IMR-90 (cell line): ENCODE data around the gene GNL1. TPM values are rescaled to one million over a fixed set of nuclear protein-coding genes. Genes with fewer than 3 reads are reported as not detected.
A peak's percentile ranks its signal among the peaks of the same experiment; 100 is the strongest.
"Not testable (repeated sequence)": the region's sequence is repeated elsewhere in the genome, so short reads cannot be mapped to it uniquely, and the experiment has no call there.

Source experiments
- ATAC-seq: fragments of 200-7000 bp; cut with Tn5 transposase; 2 replicates; pipeline ENCODE4 v1.9.1; 2020; ENCODE audit warnings: low read depth, mild to moderate bottlenecking, moderate library complexity
- BruUV-seq: library from RNA; stranded (reverse); fragments of 400-500 nt; replicated peaks from 2 replicates; lab custom pipeline; 2021; lab: Mats Ljungman, UMichigan
- CTCF ChIA-PET: fragments of 300-600 bp; formaldehyde crosslinking; extraction: SDS; loops from one replicate; lab custom pipeline; 2021; ENCODE audit warnings: antibody characterized with exemption; lab: Yijun Ruan, JAX
- POLR2A ChIA-PET: fragments of 300-600 bp; sonication (Branson Sonifier 250); formaldehyde crosslinking; loops from one replicate; lab custom pipeline; 2022; ENCODE audit warnings: antibody characterized with exemption; ENCODE audit not compliant: unreplicated experiment; lab: Charles Lee
- DNase-seq: peaks from one replicate; pipeline ENCODE4 v3.0.0; 2013
- H2AFZ ChIP-seq: replicated peaks from 2 replicates; pipeline ENCODE3; 2013; ENCODE audit warnings: low read length, mild to moderate bottlenecking; ENCODE audit not compliant: poor library complexity
- H2AK5ac ChIP-seq: 2 replicates; pipeline ENCODE4 v1.6.1; 2013; ENCODE audit warnings: low read depth, low read length, inconsistent platforms
- H2AK9ac ChIP-seq: replicated peaks from 2 replicates; pipeline ENCODE3; 2013; ENCODE audit warnings: mild to moderate bottlenecking, low read depth, low read length, moderate library complexity; ENCODE audit not compliant: poor library complexity
- H2BK120ac ChIP-seq: 2 replicates; pipeline ENCODE4 v1.6.1; 2013; ENCODE audit warnings: low read depth, low read length, inconsistent platforms
- H2BK15ac ChIP-seq: 3 replicates; pipeline ENCODE4 v1.6.1; 2013; ENCODE audit warnings: low read depth, low read length, inconsistent platforms
- H2BK20ac ChIP-seq: 2 replicates; pipeline ENCODE4 v1.6.1; 2013; ENCODE audit warnings: low read depth, mild to moderate bottlenecking, inconsistent platforms, low read length, moderate library complexity
- H2BK5ac ChIP-seq: 2 replicates; pipeline ENCODE4 v1.6.1; 2013; ENCODE audit warnings: mild to moderate bottlenecking, low read depth, low read length, inconsistent platforms; ENCODE audit not compliant: poor library complexity, severe bottlenecking
- H3K14ac ChIP-seq: replicated peaks from 2 replicates; pipeline ENCODE4 v1.6.1; 2013; ENCODE audit warnings: low read depth, low read length, inconsistent platforms
- H3K18ac ChIP-seq: 2 replicates; pipeline ENCODE4 v1.6.1; 2013; ENCODE audit warnings: low read depth, low read length, control low read depth
- H3K23ac ChIP-seq: 2 replicates; pipeline ENCODE4 v1.6.1; 2013; ENCODE audit warnings: low read depth, low read length, inconsistent platforms
- H3K27ac ChIP-seq: 2 replicates; pipeline ENCODE4 v1.5.1; 2013; ENCODE audit warnings: mild to moderate bottlenecking, control low read depth, low read length; ENCODE audit not compliant: insufficient read depth
- H3K27me3 ChIP-seq: 2 replicates; pipeline ENCODE4 v1.6.1; 2013; ENCODE audit warnings: low read length; ENCODE audit not compliant: control insufficient read depth, insufficient read depth
- H3K36me3 ChIP-seq: 2 replicates; pipeline ENCODE4 v1.6.1; 2013; ENCODE audit warnings: low read length, mixed read lengths; ENCODE audit not compliant: control insufficient read depth, insufficient read depth
- H3K4ac ChIP-seq: 2 replicates; pipeline ENCODE4 v1.6.1; 2013; ENCODE audit warnings: low read depth, low read length, inconsistent platforms
- H3K4me1 ChIP-seq: 2 replicates; pipeline ENCODE4 v1.6.1; 2013; ENCODE audit warnings: low read length, mixed read lengths; ENCODE audit not compliant: control insufficient read depth, insufficient read depth
- H3K4me2 ChIP-seq: 2 replicates; pipeline ENCODE4 v1.6.1; 2013; ENCODE audit warnings: low read depth, mild to moderate bottlenecking, control low read depth, low read length, moderate library complexity
- H3K4me3 ChIP-seq: 2 replicates; pipeline ENCODE4 v1.5.1; 2013; ENCODE audit warnings: low read depth, mild to moderate bottlenecking, control low read depth, low read length, moderate library complexity; ENCODE audit not compliant: insufficient read depth
- H3K56ac ChIP-seq: 2 replicates; pipeline ENCODE4 v1.6.1; 2013; ENCODE audit warnings: low read length, inconsistent platforms; ENCODE audit not compliant: insufficient read depth; ENCODE audit errors: extremely low read depth
- H3K79me1 ChIP-seq, 2 experiments: 2 replicates each; pipeline ENCODE4 v1.6.1; 2013; ENCODE audit warnings: low read length in 2 of 2, inconsistent platforms in 1 of 2, low read depth in 1 of 2
- H3K9ac ChIP-seq: 2 replicates; pipeline ENCODE4 v1.6.1; 2013; ENCODE audit warnings: low read depth, low read length, control low read depth
- H3K9me1 ChIP-seq: 2 replicates; pipeline ENCODE4 v1.6.1; 2013; ENCODE audit warnings: low read length, inconsistent platforms; ENCODE audit not compliant: insufficient read depth
- H3K9me3 ChIP-seq: 2 replicates; pipeline ENCODE4 v1.6.1; 2013; ENCODE audit warnings: low read length; ENCODE audit not compliant: control insufficient read depth, insufficient read depth
- H4K20me1 ChIP-seq: 2 replicates; pipeline ENCODE4 v1.6.1; 2013; ENCODE audit warnings: low read length, inconsistent platforms; ENCODE audit not compliant: insufficient read depth
- H4K5ac ChIP-seq: 2 replicates; pipeline ENCODE4 v1.6.1; 2013; ENCODE audit warnings: mild to moderate bottlenecking, low read depth, low read length, control low read depth
- H4K8ac ChIP-seq, 2 experiments: 2 replicates each; pipeline ENCODE4 v1.6.1; 2013; ENCODE audit warnings: low read depth in 2 of 2, low read length in 2 of 2, control low read depth in 1 of 2, inconsistent platforms in 1 of 2
- H4K91ac ChIP-seq: 2 replicates; pipeline ENCODE4 v1.6.1; 2013; ENCODE audit warnings: low read depth, low read length, inconsistent platforms; ENCODE audit not compliant: insufficient read depth
- WGBS, 2 experiments: methylation state at CpG; one replicate each; pipeline versions ENCODE4 v1.1.5 to v1.1.7; 2013; ENCODE audit warnings: missing lambda C conversion rate in 2 of 2; ENCODE audit not compliant: insufficient read length in 1 of 2; ENCODE audit errors: extremely low coverage in 2 of 2; 5-methylcytosine and 5-hydroxymethylcytosine counted together
- dilution Hi-C: fragments of 300-500 bp; cut with HindIII; formaldehyde crosslinking; loops from one replicate; pipeline ENCODE4 v1.14.3; 2018; ENCODE audit warnings: low sequenced_read_pairs; ENCODE audit not compliant: unreplicated experiment
- in situ Hi-C: fragments of 300-500 bp; cut with MboI; formaldehyde crosslinking; loops from 3 replicates; pipeline ENCODE4 v1.14.3; 2019; ENCODE audit warnings: low sequenced_read_pairs, inconsistent platforms, mixed read lengths
- intact Hi-C: fragments of 100-400 bp; cut with micrococcal nuclease; formaldehyde crosslinking; loops from 2 replicates; pipeline ENCODE4 v1.10.0; 2022
- polyA plus RNA-seq, 3 experiments: library from polyadenylated mRNA; depleted of rRNA; stranded (reverse); fragments of >200 nt; gene quantifications; 2 replicates each; pipeline ENCODE4 v1.2.3, GENCODE V29; 2012; ENCODE audit warnings: low replicate concordance in 1 of 3
- total RNA-seq: library from RNA; depleted of rRNA; stranded (reverse); fragments of >200 nt; gene quantifications from 2 replicates; pipeline ENCODE4 v1.2.3, GENCODE V29; 2012

GNL1 gene
- total and polyA plus RNA-seq, 2 of the 4 experiments (the other 2 are of a cell fraction), result 40.5 to 44.0 TPM

GRCh38 chr6:30521082-30521481 lies 35.2 kb downstream of the GNL1 start:
- ATAC-seq (peak; percentile 82), DNase-seq (peak; percentile 78)
- H3K36me3 ChIP-seq, H3K27me3 ChIP-seq, H3K9me1 ChIP-seq, intact Hi-C loops, H4K20me1 ChIP-seq, in situ Hi-C loops, dilution Hi-C loops, H2AFZ ChIP-seq, H3K4me3 ChIP-seq, H3K79me1 ChIP-seq, BruUV-seq, H3K9me3 ChIP-seq, POLR2A ChIA-PET: not testable (repeated sequence)
- Histone ChIP-seq H2BK120ac (peak overlapping the region; percentile 98), H3K14ac (peak overlapping the region; percentile 94), H3K18ac (peak overlapping the region; percentile 93), H3K56ac (peak overlapping the region; percentile 59), H3K4me2 (peak overlapping the region; percentile 28; the same call in 1 of the 2 replicates), H4K5ac (peak overlapping the region; percentile 96), H3K9ac (peak overlapping the region; percentile 3; the same call in 1 of the 2 replicates), H3K27ac (peak overlapping the region; percentile 81), H4K91ac (peak overlapping the region; percentile 96), H3K4me1 (peaks cover 11% of the 10 kb centered on the region), H4K8ac (peak overlapping the region; percentile 83 to 93), H3K4ac (peak overlapping the region; percentile 98), H2BK15ac (peak overlapping the region; percentile 99; the same call in 2 of the 3 replicates), H3K23ac (peak overlapping the region; percentile 97), H2BK20ac (peak overlapping the region; percentile 98), H2AK5ac (peak overlapping the region; percentile 95), H2AK9ac (peak overlapping the region; percentile 78), H2BK5ac (peak overlapping the region; percentile 93)
- 83% methylated on average over 1 of the region's 7 CpGs; no CpG with 5 or more reads in 1 of the 2 experiments for WGBS, 2 experiments
- CTCF ChIA-PET, result interaction anchor here (0.9 to 1.9 kb wide), 3 partner anchors 9 to 20 kb away, joined by 3 to 5 read pairs (median 3); no protein-coding TSS in a partner anchor
